Fibroblast of lung (primary cell): ENCODE measurements around the gene CLEC2A.

Experiments
- EZH2 ChIP-seq: IDR thresholded peaks from 2 replicates; pipeline ENCODE4 v1.5.1; 2012; ENCODE audit warnings: low read length, control low read depth, mild to moderate bottlenecking; ENCODE audit errors: missing control alignments
- TF ChIP-seq, protein P1 (sequence below), 2 donors: IDR thresholded peaks in 1 of 2; conservative IDR thresholded peaks in 1 of 2; 1 replicate in 1 of 2; 2 replicates in 1 of 2; pipeline ENCODE4 v1.5.1; 2011 to 2012; ENCODE audit warnings: low read length in 2 of 2, control low read depth in 1 of 2, inconsistent platforms in 1 of 2, low read depth in 1 of 2, mild to moderate bottlenecking in 1 of 2

DNA sequence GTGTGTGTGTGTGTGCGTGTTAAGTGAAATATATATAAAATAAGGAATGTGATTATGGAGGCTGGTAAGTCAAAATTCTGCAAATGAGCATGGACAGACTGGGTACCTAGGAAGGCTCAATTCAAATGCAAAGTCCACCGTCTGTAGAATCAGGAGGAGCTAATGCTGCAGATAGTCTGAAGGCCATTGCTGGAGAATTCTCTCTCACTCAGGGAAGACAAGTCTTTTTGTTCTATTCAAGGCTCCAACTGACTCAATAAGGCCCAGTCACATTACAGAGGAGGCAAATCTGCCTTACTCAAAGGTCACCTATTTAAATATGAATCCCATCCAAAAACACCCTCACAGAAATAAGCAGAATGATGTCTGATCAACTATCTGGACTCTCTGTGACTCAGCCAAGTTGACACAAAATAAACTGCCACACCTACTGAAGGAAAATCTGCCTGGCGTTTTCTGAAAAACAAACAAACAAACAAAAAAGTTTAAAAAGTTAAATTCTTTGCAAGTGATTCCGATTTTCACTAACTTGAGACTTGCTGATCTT, 51.6 kb downstream of the CLEC2A start:
- no peak for TF ChIP-seq EZH2
- TF ChIP-seq, protein P1, sequence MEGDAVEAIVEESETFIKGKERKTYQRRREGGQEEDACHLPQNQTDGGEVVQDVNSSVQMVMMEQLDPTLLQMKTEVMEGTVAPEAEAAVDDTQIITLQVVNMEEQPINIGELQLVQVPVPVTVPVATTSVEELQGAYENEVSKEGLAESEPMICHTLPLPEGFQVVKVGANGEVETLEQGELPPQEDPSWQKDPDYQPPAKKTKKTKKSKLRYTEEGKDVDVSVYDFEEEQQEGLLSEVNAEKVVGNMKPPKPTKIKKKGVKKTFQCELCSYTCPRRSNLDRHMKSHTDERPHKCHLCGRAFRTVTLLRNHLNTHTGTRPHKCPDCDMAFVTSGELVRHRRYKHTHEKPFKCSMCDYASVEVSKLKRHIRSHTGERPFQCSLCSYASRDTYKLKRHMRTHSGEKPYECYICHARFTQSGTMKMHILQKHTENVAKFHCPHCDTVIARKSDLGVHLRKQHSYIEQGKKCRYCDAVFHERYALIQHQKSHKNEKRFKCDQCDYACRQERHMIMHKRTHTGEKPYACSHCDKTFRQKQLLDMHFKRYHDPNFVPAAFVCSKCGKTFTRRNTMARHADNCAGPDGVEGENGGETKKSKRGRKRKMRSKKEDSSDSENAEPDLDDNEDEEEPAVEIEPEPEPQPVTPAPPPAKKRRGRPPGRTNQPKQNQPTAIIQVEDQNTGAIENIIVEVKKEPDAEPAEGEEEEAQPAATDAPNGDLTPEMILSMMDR (conservative IDR thresholded peaks at IDR 0.05 in 1 of 2, IDR thresholded peaks at IDR 0.05 in 1 of 2; ENCODE audit: low read depth in 1 of 2, low read length in 2 of 2), result no peak
